K562 (cell line): ENCODE measurements around the gene TRIM31. TPM values are rescaled to one million over a fixed set of nuclear protein-coding genes. Genes with fewer than 3 reads are reported as not detected.
A peak's percentile ranks its signal among the peaks of the same experiment; 100 is the strongest.

Experiments
- ATAC-seq: fragments of 200-7000 bp; cut with Tn5 transposase; 3 replicates; pipeline ENCODE4 v1.9.1; 2020; ENCODE audit warnings: moderate library complexity
- BruUV-seq: library from RNA; stranded (reverse); fragments of 400-500 nt; replicated peaks from 2 replicates; lab custom pipeline; 2021; lab: Mats Ljungman, UMichigan
- CTCF ChIA-PET: fragments of 300-600 bp; formaldehyde crosslinking; extraction: SDS; loops from one replicate; lab custom pipeline; 2021; ENCODE audit warnings: low intra/inter-chr PET ratio; lab: Yijun Ruan, JAX
- POLR2A ChIA-PET: fragments of 300-600, 350-650 bp; sonication (Branson Sonifier 250); formaldehyde crosslinking; extraction: SDS; loops from one replicate; lab custom pipeline; 2021; ENCODE audit warnings: antibody characterized with exemption, inconsistent platforms; lab: Yijun Ruan, JAX
- DNase-seq, 4 experiments: peaks; one replicate each; pipeline versions ENCODE4 v3.0.0 to v3.0.0-alpha.2; 2011 to 2018; ENCODE audit warnings: low spot score in 3 of 4, mixed read lengths in 3 of 4; ENCODE audit errors: extremely low read depth in 1 of 4
- FAIRE-seq: peaks from 2 replicates; lab custom pipeline; 2011; peaks lifted over from hg19 to GRCh38; lab: Jason Lieb, UNC
- H2AFZ ChIP-seq: 2 replicates; pipeline ENCODE4 v1.6.0; 2011; ENCODE audit warnings: low read depth, low read length, control low read depth, inconsistent platforms
- H3K27ac ChIP-seq: fragments of 200-600 bp; 3 replicates; pipeline ENCODE4 v1.8.0; 2011; ENCODE audit warnings: low read depth, mild to moderate bottlenecking, control low read depth, inconsistent platforms, low read length, moderate library complexity, mixed read lengths; ENCODE audit errors: extremely low read depth
- H3K27me3 ChIP-seq, 2 experiments: fragments of 300-600 bp in 1 of 2; 2 replicates in 1 of 2; 3 replicates in 1 of 2; pipeline versions ENCODE4 v1.6.0 to v1.8.0; 2011; ENCODE audit warnings: inconsistent platforms in 2 of 2, low read length in 2 of 2, mild to moderate bottlenecking in 1 of 2, mixed read lengths in 1 of 2, moderate library complexity in 1 of 2; ENCODE audit not compliant: control insufficient read depth in 2 of 2, insufficient read depth in 2 of 2
- H3K36me3 ChIP-seq: fragments of 300-600 bp; 3 replicates; pipeline ENCODE4 v1.8.0; 2011; ENCODE audit warnings: mild to moderate bottlenecking, low read length, inconsistent platforms; ENCODE audit not compliant: control insufficient read depth, insufficient read depth
- H3K4me1 ChIP-seq, 2 experiments: fragments of 200-600 bp in 1 of 2; replicated peaks in 1 of 2; 2 replicates in 1 of 2; 3 replicates in 1 of 2; pipeline versions ENCODE4 v1.5.1 to v1.8.0; 2011; ENCODE audit warnings: inconsistent platforms in 2 of 2, low read length in 2 of 2, mild to moderate bottlenecking in 1 of 2, mixed read lengths in 1 of 2, moderate library complexity in 1 of 2; ENCODE audit not compliant: control insufficient read depth in 2 of 2, insufficient read depth in 2 of 2
- H3K4me2 ChIP-seq: 2 replicates; pipeline ENCODE4 v1.6.1; 2011; ENCODE audit warnings: low read length, control low read depth, inconsistent platforms, mixed read lengths; ENCODE audit not compliant: insufficient read depth
- H3K4me3 ChIP-seq: fragments of 200-600 bp; sonication (generic), shearing (Covaris generic); 2 replicates; pipeline ENCODE4 v1.5.1; 2016; ENCODE audit warnings: control low read depth, inconsistent platforms
- H3K79me2 ChIP-seq: fragments of 200-600 bp; 3 replicates; pipeline ENCODE4 v1.8.0; 2011; ENCODE audit warnings: low read length, inconsistent platforms; ENCODE audit not compliant: control insufficient read depth, insufficient read depth
- H3K9ac ChIP-seq, 2 experiments: 2 replicates each; pipeline versions ENCODE4 v1.6.0 to v1.6.1; 2011; ENCODE audit warnings: low read depth in 2 of 2, low read length in 2 of 2, control low read depth in 1 of 2, inconsistent platforms in 1 of 2, mild to moderate bottlenecking in 1 of 2, mixed read lengths in 1 of 2; ENCODE audit not compliant: insufficient read depth in 1 of 2
- H3K9me1 ChIP-seq: one replicate; pipeline ENCODE4 v1.6.0; 2011; ENCODE audit warnings: inconsistent platforms, mild to moderate bottlenecking, low read length, moderate library complexity; ENCODE audit not compliant: control insufficient read depth, insufficient read depth
- H3K9me3 ChIP-seq: replicated peaks from 2 replicates; pipeline ENCODE4 v1.5.1; 2011; ENCODE audit warnings: low read depth, low read length, inconsistent platforms; ENCODE audit not compliant: control insufficient read depth, insufficient read depth
- H4K20me1 ChIP-seq: replicated peaks from 2 replicates; pipeline ENCODE4 v1.6.1; 2011; ENCODE audit warnings: low read length, inconsistent platforms, mixed read lengths; ENCODE audit not compliant: control insufficient read depth, insufficient read depth
- ATF3 ChIP-seq, 2 experiments: fragments of 450-650 bp in 1 of 2; sonication (generic) in 1 of 2; formaldehyde crosslinking in 1 of 2; IDR thresholded peaks in 1 of 2; conservative IDR thresholded peaks in 1 of 2; 2 replicates each; pipeline versions ENCODE4 v1.6.1 to v1.8.1; 2016 to 2023; ENCODE audit warnings: mild to moderate bottlenecking in 2 of 2, moderate library complexity in 2 of 2, inconsistent platforms in 1 of 2, missing genetic modification reagents in 1 of 2
- ATF7 ChIP-seq: fragments of 450-650 bp; IDR thresholded peaks from 2 replicates; pipeline ENCODE4 v1.7.1; 2014; ENCODE audit warnings: mild to moderate bottlenecking, moderate library complexity
- CREB1 ChIP-seq, 2 experiments: sonication (generic) in 1 of 2; formaldehyde crosslinking in 1 of 2; IDR thresholded peaks; 2 replicates each; pipeline versions ENCODE4 v1.6.1 to v1.8.0; 2012 to 2022; ENCODE audit warnings: inconsistent platforms in 1 of 2, mild to moderate bottlenecking in 1 of 2, missing genetic modification reagents in 1 of 2, moderate library complexity in 1 of 2
- CREM ChIP-seq: IDR thresholded peaks from 2 replicates; pipeline ENCODE4 v1.6.1; 2014; ENCODE audit warnings: antibody characterized with exemption, low read depth
- DACH1 ChIP-seq: fragments of 450-650 bp; IDR thresholded peaks from 2 replicates; pipeline ENCODE4 v1.6.1; 2018; ENCODE audit not compliant: partially characterized antibody
- IFI16 ChIP-seq: fragments of 250-450 bp; sonication (Bioruptor Pico); IDR thresholded peaks from 2 replicates; pipeline ENCODE4 v2.1.2; 2022; ENCODE audit warnings: mild to moderate bottlenecking, inconsistent platforms
- YBX1 ChIP-seq: fragments of 450-650 bp; IDR thresholded peaks from 2 replicates; pipeline ENCODE4 v1.7.1; 2016; ENCODE audit warnings: mild to moderate bottlenecking
- ZBTB34 ChIP-seq: fragments of 250-450 bp; sonication (Bioruptor Pico); IDR thresholded peaks from 2 replicates; pipeline ENCODE4 v1.8.0; 2021; ENCODE audit warnings: mild to moderate bottlenecking, moderate library complexity
- ZNF655 ChIP-seq: fragments of 250-450 bp; sonication (Bioruptor Pico); IDR thresholded peaks from 2 replicates; pipeline ENCODE4 v1.5.0; 2021
- WGBS: fragments of 100-300 bp; shearing (Covaris generic); methylation state at CpG from one replicate; pipeline ENCODE4 v1.1.6; 2016; ENCODE audit warnings: low coverage, mixed read lengths; ENCODE audit not compliant: insufficient coverage; ENCODE audit errors: missing lambda C conversion rate; 5-methylcytosine and 5-hydroxymethylcytosine counted together
- in situ Hi-C: fragments of 300-500 bp; cut with MboI; formaldehyde crosslinking; loops from 4 replicates; pipeline ENCODE4 v1.15.0; 2018; ENCODE audit warnings: inconsistent platforms, mixed read lengths
- intact Hi-C: fragments of 100-400 bp; cut with micrococcal nuclease; formaldehyde crosslinking; loops from 2 replicates; pipeline ENCODE4 v1.14.2; 2022
- polyA plus RNA-seq, 8 experiments: library from polyadenylated mRNA; depleted of rRNA in 4 of 8; stranded (reverse) in 5 of 8; unstranded in 3 of 8; fragments of >200 nt; fragmentation: Nextera tagmentation in 2 of 8; fragmentation: Illumina TruSeq in 1 of 8; extraction: Ambion mirVana in 2 of 8; extraction: Trizol in 1 of 8; gene quantifications; 2 replicates each; pipeline versions ENCODE4 v1.2.1 to v1.2.3, GENCODE V29; 2011 to 2014; ENCODE audit warnings: inconsistent platforms in 1 of 8, missing spikeins in 1 of 8
- total RNA-seq, 7 experiments: library from RNA; depleted of rRNA in 6 of 7; stranded (reverse); fragments of >200 nt in 6 of 7; fragmentation: Illumina TruSeq in 2 of 7; extraction: Trizol in 2 of 7; gene quantifications; 2 replicates each; pipeline versions ENCODE4 v1.2.1 to v1.2.3, GENCODE V29; 2011 to 2021; ENCODE audit warnings: low replicate concordance in 1 of 7
- TF ChIP-seq, protein P1 (sequence below): fragments of 150-350 bp; IDR thresholded peaks from 2 replicates; pipeline ENCODE4 v1.6.1; 2014; ENCODE audit warnings: low read depth, mild to moderate bottlenecking, low read length, borderline replicate concordance

TRIM31 gene
- total and polyA plus RNA-seq, 9 of the 15 experiments (the other 6 are each of a cell fraction or from before 2014, with no cell fraction given), result not detected

GRCh38 chr6:30145818-30146217, 32.9 kb upstream of the TRIM31 start (continued):
- TF ChIP-seq ZBTB34 (CRISPR knock-in tag) (no peak), DACH1 (no peak)

DNA sequence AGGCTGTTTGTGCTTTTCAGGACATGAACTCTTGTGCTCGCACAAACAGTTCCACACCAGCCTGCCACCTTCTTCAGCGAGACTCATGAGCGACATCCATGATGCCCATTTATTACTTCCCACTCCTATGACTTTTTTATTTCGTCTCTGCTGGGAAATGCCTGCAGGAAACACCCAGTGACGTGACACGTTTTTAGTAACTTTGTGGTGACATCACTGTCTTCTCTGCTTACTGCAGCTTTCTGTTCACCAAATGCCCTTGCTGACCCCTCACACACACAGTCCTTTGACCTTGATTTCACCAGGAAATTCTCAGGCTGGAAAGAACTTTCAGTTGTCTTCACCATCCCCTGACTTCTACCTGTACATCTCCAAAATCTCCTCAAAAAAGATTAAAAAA, 31.9 kb upstream of the TRIM31 start:
- H3K27me3 ChIP-seq, result peaks cover 5 to 30% of the 10 kb centered on the region in 2 experiments
- no peak overlapping the region for H3K9ac ChIP-seq
- H4K20me1 ChIP-seq, result no peaks in the 10 kb centered on the region
- WGBS, result 2% methylated on average over 6 of the region's 6 CpGs
- CTCF ChIA-PET, result no interaction called here
- no peak overlapping the region for H3K27ac ChIP-seq
- BruUV-seq, result no TSS peak
- H3K4me2 ChIP-seq, result no peak overlapping the region
- no peaks in the 10 kb centered on the region for H3K79me2 ChIP-seq
- H3K4me1 ChIP-seq, result no peaks in the 10 kb centered on the region
- POLR2A ChIA-PET, result interaction anchor here (0.5 kb wide), 1 partner anchor 472 kb away, joined by 3 read pairs; no protein-coding TSS in a partner anchor
- intact Hi-C loops, result no loop called here
- no peak for TF ChIP-seq YBX1
- 0 out of 2 replicates have a peak, but pooled peaks have one; percentile 25 for TF ChIP-seq ATF3 (IDR thresholded peaks at IDR 0.05)
- no peak for TF ChIP-seq ATF3 (CRISPR knock-in tag; conservative IDR thresholded peaks at IDR 0.05)
- peak; percentile 43; the same call in 1 of the 2 replicates for TF ChIP-seq CREM
- no peak for TF ChIP-seq IFI16
- no peak for TF ChIP-seq ZNF655 (CRISPR knock-in tag)
- TF ChIP-seq, protein P1, sequence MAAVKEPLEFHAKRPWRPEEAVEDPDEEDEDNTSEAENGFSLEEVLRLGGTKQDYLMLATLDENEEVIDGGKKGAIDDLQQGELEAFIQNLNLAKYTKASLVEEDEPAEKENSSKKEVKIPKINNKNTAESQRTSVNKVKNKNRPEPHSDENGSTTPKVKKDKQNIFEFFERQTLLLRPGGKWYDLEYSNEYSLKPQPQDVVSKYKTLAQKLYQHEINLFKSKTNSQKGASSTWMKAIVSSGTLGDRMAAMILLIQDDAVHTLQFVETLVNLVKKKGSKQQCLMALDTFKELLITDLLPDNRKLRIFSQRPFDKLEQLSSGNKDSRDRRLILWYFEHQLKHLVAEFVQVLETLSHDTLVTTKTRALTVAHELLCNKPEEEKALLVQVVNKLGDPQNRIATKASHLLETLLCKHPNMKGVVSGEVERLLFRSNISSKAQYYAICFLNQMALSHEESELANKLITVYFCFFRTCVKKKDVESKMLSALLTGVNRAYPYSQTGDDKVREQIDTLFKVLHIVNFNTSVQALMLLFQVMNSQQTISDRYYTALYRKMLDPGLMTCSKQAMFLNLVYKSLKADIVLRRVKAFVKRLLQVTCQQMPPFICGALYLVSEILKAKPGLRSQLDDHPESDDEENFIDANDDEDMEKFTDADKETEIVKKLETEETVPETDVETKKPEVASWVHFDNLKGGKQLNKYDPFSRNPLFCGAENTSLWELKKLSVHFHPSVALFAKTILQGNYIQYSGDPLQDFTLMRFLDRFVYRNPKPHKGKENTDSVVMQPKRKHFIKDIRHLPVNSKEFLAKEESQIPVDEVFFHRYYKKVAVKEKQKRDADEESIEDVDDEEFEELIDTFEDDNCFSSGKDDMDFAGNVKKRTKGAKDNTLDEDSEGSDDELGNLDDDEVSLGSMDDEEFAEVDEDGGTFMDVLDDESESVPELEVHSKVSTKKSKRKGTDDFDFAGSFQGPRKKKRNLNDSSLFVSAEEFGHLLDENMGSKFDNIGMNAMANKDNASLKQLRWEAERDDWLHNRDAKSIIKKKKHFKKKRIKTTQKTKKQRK, result no peak
- TF ChIP-seq ATF7, result 0 out of 2 replicates have a peak, but pooled peaks have one; percentile 24
- TF ChIP-seq CREB1 (IDR thresholded peaks at IDR 0.05), result no peak
- TF ChIP-seq CREB1 (CRISPR knock-in tag; IDR thresholded peaks at IDR 0.05), result 0 out of 2 replicates have a peak, but pooled peaks have one; percentile 22
- no peak overlapping the region for H3K4me3 ChIP-seq
- H3K9me1 ChIP-seq, result no peaks in the 10 kb centered on the region
- H3K36me3 ChIP-seq, result no peaks in the 10 kb centered on the region
- H3K9me3 ChIP-seq, result no peaks in the 10 kb centered on the region
- H2AFZ ChIP-seq, result peak overlapping the region; percentile 21; the same call in 1 of the 2 replicates
- ATAC-seq (no peak), DNase-seq (no peak), FAIRE-seq (no peak)
- in situ Hi-C loops, result no loop called here
